T-helper 2 cell (primary cell): ENCODE results near the gene BTN1A1.
A peak's percentile ranks its signal among the peaks of the same experiment; 100 is the strongest.
"Not testable (repeated sequence)": the region's sequence is repeated elsewhere in the genome, so short reads cannot be mapped to it uniquely, and the experiment has no call there.

Source experiments
- DNase-seq, 5 experiments: peaks; one replicate each; pipeline versions ENCODE4 v3.0.0 to v3.0.0-alpha.2; 2012 to 2022

The BTN1A1 gene

DNA sequence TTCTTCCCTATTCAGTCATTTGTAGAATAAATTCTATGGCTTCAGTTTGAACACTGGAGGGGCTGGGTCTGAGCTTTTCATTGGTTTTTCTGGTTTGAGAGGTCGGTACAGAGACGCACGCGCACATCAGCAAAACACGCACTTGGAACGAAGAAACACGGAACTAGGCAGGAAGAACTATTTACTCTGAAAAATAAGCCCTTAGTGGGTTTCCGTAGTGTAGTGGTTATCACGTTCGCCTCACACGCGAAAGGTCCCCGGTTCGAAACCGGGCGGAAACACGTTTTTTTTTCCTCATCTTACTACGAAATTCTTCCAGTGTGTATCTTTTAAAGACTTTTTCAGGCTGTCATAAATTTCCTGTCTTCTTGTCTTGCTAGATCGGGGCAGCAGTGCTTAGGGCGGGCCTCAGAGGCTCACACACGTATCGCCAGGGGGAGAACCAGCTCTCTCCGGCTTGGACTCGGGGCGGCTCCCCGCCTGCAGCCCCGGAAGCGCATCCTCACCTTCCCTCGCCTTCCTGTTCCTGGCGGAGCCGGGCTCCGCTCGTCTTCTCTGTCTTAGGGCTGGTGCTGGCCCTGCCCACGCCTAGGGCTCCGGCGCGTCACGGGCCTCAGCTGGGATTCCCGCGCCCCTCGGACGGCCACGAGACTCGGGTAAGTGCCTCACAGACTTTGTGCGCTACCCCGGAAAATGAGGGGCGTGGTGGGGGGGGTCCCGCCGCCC lies 37.9 kb downstream of the BTN1A1 start, which contains the start of gene HMGN4:
Gene HMGN4, plus strand, starts transcription at position 521 of the 726 bp plus-strand sequence. CDS start 6,841 bp downstream, outside the sequence.
- DNase-seq: peak; percentile 44 to 96 (median 72)

DNA sequence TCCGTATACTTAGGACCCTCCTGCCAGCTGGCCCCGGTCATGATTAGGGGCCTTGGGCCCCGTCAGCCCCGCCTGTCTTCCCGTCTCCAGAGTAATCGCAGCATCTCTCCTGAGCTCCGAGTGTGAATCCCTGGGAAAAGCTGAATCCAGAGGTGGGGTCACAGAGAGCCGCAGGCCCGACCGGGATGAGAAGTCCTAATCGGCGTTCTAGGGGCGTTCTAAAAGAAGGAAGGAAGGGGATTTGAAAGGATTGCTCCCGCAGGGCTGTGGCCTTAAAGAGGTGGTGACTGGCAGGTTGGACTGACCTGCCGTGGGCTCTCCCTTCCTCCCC lies 38.4 kb downstream of the BTN1A1 start:
- DNase-seq: no peak

DNA sequence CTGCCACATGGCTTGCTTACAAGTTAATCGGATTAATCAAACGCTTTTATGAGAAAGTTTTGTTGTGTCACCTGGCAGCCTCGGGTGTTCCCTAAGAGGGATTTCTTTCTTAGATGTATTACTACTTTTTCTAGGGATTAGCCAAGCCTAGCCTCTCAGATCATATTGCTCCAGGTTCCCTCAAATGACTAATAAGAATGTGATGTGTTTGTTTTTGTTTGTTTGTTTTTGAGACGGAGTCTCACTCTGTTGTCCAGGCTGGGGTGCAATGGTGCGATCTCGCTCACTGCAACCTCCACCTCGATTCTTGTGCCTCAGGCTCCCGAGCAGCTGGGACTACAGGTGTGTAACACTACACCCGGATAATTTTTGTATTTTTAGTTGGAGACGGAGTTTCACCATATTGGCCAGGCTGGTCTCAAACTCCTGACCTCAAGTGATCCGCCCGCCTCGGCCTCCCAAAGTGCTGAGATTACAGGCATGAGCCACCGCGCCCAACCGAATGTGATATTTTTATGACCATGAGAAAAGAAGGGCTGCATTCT lies 39.0 kb downstream of the BTN1A1 start:
- DNase-seq: no peak

DNA sequence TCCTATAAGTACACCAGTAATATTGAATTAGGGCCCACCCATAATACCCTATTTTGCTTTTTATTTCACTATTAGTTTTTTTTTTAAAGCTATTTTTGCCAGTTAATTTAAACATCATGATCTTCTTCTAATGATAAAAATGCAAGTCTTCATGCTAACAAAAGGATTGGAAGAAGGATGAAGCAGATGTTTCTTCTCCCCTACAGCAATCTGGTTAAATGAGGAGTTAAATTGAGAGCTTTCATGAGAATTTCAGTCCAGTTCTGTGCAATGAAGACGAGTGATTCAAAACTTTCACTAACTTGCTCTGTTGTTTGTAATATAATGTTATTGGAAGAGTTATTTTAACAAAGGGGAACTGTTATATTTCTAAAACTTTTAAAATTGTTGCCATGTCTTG lies 41.5 kb downstream of the BTN1A1 start:
- DNase-seq: no peak

DNA sequence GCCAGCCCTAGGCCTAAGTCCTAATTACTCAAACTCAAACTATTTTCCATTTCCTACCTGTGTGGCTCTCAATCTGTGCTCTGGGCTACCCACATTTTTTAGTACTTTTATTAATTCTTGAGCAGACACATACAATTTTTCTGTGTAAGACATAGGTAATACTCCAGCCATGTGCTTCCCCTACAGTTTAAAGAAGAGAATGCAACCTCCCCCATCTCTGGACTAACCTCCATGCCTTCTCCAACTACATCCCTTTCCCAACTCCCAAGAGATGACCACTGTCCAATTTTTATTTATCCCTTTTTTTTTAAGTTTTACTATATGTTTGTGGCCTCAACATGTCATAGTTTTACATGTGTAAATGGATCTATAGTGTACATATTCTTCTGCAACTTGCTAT lies 43.9 kb downstream of the BTN1A1 start:
- peak in 1 of 5 experiments; percentile 43 for DNase-seq

DNA sequence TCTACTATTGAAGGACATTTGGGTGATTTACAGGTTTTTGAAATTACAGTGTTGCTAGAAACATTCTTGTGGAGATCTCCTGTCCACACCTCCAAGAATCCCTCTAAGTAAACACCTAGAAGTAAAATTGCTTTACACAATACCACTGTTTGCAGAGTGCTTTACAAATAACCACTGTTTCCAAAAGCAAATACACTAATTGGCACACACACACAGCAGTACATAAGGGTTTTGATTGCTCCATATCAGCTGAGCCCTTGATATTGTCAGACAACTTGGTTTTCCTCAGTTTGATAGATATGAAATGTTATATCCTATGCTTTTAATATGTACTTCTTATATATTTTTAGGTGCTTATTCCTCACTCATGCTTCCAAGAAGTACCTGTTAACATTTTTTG lies 44.4 kb downstream of the BTN1A1 start:
- no peak for DNase-seq

DNA sequence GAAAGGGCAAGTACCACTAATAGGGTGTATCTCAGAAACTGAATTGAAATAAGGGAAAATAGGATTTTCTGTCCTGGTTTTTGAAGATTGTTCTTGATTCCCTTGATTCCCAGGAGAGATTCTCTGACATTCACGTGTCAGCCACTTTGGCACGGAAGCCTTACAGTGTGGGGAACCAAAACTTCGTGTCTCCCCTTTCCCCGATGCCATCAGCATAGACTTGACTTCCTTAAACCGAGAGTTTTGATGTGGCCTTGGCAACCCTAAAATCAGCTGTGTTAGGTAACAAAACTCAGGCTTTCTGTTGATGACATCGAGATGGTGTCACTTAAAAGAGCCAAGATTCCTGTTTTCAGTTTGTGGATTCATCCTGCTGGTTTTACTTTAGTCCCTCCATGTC lies 45.5 kb downstream of the BTN1A1 start:
- no peak for DNase-seq

DNA sequence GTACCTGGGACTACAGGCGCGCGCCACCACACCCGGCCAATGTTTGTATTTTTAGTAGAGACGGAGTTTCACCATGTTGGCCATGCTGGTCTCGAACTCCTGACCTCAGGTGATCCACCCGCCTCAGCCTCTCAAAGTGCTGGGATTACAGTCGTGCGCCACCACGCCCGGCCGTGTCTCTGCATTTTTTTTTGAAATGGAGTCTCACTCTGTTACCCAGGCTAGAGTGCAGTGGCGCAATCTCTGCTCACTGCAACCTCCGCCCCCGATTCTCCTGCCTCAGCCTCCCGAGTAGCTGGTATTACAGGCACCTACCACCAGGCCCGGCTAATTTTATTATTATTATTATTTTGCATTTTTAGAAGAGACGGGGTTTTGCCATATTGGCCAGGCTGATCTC lies 47.3 kb downstream of the BTN1A1 start:
- DNase-seq: not testable (repeated sequence)

DNA sequence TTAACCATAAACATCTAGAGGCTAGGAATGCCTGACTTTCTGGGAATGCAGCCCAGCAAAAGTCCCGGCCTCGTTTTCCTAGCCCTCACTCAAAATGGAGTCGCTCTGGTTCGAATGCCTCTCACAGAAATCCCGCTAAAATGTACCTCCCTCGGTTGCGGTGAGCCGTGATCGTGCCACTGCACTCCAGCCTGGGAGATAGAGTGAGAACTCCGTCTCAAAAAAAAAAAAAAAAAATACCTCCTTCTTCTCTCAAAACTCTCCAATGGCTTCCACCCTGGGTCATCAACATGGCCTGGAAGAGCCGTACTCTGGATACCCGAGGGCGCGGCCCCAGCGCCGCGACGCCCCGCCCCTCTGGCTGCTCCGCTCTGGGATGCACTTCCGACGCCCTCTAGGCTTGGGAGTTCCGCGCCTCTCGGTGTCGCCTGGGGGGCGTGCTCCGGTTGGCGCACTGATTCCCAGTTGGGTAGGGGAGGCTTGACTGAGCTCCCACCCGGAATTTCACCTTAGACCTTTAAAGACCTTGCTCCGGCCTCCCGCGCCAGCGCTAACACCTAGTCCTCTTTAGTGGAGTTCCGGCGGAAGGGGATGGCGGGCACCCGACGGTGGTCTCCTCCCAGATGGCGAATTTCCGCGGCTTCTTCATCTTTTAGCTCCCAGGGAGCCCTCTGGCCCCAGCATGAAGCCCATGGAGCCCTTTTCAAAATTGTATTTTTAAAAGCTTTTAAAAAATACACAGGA lies 50.3 kb downstream of the BTN1A1 start:
- DNase-seq: peak in 4 of 5 experiments; percentile 23 to 71 (median 34)

DNA sequence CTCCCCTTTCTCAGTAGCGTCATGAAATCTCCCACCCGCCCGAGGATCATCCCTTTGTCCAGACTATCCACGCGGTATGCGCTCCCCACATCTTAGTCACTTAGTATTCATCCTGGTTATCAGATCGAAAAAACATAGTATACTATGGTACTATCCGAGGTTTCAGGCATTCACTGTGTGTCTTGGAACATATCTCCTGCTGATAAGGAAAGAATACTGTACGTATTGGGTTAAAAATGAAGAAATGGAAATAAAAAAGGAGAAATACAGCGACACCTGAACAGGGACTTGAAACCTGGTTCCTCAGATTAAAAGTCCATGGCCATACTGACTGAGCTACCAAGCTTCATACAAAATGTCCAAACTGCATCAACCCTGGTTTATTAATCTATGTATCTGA lies 52.1 kb downstream of the BTN1A1 start:
- DNase-seq: no peak

DNA sequence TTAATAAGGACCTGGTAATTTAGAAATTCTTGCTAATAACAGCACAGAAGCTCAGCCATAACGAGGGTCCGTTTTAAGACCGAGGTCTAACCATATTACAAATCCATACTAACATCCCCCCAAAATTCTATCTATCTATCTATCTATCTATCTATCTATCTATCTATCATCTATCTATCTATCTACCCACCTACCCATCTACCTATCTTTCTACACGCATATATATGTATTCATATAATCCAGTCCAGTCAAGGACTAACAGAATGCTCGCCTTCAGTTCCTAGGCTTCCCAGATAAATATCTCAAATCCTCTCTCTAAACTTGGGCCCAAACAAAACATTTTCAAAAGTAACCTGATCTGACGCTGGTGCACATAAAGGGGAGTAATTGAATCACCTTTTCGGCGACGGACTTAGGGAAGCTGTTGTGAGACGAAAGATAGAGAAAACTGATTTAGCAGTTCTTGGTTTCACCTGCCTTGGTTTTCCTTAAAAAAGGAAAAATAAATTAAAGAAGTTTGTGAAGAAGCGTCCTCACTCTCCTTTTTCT lies 52.6 kb downstream of the BTN1A1 start:
- no peak for DNase-seq

DNA sequence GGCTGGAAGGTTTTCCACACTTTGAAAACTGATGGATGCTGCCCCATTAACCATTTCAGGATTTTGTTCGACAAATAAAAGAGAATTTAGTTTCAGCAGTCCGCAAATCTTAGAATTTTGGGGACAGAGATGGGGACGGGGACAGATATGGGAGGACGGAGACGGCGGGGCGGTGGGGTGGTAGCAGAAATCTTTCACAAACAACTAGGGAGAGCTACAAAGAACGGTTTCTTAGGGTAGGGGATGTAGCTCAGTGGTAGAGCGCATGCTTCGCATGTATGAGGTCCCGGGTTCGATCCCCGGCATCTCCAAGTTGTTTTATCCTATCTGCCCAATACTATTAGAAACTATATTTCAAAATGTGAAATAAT lies 53.1 kb downstream of the BTN1A1 start:
- peak in 4 of 5 experiments; percentile 63 to 84 (median 69) for DNase-seq

DNA sequence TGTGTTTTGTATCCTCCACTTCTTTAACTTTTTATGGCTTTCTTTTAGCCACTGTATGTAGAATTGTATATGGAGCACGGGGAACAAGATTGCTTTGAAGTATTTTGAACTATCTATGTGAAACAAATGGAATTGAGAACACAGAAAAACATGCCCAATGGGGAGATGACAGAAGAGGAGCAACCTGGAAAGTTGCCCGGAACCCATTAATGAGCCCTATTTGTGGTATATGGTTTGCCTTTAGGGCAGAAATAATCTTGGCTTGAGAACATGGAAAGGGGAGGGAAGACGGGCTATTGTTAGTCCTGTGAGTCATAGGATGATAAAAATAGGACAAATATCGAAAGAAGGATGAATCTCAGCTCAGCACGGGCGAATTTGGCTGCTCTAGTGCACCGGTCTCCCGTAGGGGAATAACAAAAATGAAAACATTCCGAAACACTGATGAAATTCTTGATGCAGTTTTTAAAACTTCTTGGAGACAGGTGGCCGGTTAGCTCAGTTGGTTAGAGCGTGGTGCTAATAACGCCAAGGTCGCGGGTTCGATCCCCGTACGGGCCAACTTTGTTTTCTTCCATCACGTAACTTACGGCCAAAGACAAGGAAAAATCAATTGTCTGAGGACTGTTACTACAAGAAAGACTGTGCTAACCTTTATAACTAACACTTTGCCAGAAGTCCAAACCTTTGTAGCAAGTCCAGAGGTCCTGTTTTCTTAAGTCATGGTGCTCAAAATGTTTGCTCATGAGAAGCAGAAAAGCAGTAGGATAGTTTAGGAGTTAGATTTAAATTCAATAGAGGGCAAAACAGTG lies 53.7 kb downstream of the BTN1A1 start:
- peak in 4 of 5 experiments; percentile 65 to 84 (median 75) for DNase-seq

DNA sequence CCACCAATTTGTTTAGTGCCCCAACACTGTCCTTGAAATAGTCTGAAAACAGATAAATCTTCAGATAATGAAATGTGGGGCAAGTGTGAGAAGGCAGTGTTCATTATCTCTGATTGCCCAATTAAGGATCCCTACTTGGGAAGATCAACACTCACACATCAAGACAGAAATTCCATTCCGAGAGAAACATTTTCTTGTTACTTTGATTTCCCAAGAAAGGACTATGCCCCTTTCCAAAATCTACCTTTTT lies 54.3 kb downstream of the BTN1A1 start:
- no peak for DNase-seq

DNA sequence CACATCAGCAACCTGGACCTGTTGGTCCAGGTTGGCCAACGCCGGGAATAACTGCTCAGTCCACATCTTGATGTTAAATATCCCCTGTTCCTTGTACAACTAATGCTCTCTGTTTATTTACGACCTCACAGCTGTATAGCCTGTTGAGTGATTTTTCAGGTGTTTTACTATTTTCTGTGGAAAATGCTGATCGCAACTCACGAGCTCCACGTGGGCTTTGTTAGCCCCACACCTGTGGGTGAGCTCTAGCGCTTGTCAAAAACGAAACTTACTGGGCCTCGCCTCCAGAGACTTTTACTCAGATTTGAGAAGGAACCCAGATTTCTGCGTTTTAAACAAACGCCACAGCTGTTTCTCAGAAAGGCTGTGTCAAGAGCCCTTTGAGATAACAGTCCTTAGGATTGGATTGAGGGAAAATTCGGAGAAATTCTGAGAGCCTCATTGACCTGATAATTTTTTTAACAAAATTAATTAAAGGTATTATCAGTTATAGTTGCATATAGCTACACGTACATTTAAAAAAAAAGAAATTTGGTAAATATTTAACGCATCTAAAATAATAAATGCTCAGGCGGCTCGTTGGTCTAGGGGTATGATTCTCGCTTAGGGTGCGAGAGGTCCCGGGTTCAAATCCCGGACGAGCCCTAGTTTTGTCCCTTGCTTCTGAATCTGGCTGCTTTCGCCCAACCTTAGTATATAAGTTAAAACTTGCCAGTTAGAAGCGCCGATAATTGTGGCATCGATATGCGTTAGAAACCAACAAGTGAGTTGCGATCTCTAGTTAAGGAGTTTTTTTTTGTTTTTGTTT lies 54.8 kb downstream of the BTN1A1 start:
- DNase-seq: peak in 2 of 5 experiments; percentile 35 to 73

DNA sequence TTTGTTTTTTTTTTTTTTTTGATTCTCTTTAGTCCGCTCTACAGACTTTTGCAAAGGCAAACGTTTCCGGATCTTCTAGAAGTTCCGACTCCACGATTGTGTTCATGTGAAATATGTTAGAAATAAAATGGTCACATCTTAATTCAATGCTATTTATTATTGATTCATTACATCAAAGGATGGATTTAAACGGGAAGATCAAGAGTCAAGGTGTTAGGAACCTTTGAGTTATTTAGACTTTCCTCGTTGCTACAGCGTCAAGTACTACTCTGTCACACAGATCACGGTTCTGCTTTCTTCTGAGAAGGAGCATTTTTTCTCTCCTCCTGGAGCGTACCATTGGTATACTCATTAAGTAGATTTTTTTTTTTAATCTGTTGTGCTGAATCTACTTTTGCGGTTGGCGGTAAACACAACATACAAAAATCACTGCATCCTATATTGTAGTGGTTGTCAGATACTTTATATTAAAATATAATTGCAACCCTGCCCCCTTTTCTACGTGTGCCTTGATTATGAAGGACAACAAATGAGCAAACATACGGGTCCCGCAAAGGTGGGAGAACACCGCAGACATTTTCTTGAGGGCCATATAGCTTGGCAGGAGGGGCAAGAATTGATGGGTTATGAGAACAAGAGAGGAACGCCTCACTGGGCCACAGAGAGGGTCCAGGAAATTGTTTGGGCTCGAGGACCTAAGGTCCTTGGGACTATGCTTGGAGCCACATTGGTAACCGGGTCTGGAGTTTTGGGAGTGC lies 55.6 kb downstream of the BTN1A1 start:
- DNase-seq: no peak

DNA sequence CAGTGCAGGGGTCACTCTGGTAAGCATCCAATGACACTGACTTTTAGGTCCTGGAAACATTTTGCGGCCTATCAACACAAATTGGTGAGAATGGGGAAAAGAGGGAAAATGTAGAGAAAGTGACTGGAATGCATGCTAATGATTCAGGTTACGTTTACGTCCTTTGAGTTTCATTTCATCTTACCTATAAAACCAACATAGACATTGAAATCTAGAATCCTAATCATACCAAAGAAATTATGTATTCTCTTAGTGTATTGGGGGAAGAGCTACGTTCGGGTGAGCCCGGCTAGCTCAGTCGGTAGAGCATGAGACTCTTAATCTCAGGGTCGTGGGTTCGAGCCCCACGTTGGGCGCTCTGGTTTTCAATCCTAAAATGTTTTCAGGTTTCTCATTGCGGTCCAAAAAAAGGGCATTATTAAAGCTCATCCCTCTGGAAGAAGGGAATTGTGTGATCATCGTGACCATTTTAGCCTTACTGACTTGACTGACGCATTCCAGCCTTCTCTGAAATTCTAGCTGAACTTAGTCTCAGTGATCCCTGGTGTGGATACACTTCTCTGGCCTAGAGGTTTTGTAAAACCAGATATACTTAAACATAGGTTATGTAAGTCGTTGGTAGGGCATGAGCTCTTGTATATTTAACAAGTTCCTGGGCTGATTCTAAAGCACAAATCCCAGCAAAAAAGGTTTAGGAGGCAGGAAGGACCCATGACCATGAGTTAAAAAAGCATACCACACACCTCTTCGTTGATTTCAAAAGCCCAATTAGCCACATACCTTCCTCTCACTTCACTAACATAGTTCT lies 56.4 kb downstream of the BTN1A1 start:
- DNase-seq: peak in 2 of 5 experiments; percentile 23 to 44
